ENCODE data around the gene THAP10. TPM values are rescaled to one million over a fixed set of nuclear protein-coding genes. Genes with fewer than 3 reads are reported as not detected.
"Not testable (repeated sequence)": the region's sequence is repeated elsewhere in the genome, so short reads cannot be mapped to it uniquely, and the experiment has no call there.

The THAP10 gene
- total and polyA plus RNA-seq, 3 experiments from 2014 or later, result 0.18 to 0.20 TPM; not detected in 1

DNA sequence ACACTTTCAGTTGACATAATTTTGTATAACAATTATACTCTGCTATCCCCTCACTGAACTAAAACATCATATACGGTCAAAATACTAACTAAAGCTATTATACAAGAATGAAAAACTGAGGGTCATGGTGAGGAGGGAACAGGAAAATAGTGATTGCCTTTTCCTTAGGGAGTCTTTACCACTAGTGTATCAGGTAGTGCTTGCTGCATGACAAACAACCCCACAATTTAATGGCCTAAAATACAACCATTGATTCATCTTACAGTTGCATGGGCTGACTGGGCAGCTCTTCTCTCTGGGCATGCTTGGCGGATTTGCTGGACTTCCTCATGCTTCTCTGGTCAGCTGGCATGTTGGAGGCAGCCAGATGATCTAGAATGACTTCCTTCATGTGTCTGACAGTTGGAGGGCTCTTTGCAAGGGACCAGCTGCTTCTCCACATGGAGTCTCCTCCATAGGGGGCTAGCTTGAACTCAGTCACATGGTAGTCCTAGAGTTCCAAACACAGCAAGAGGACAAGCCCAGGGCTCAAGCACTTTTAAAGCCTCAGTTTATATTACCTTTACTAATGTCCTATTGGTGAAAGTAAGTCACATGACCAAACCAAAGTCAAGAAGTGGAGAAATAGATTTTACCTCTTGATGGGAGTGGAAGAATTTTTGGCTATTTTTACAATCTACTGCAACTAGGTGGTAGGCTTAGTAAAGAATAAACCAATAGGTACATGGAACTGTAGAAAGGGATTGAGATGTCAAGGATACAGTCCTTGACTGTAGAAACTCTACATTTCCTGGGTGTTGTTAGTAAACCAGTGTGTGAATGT, 18.8 kb downstream of the THAP10 start:
- no peak overlapping the region for H3K4me3 Mint-ChIP-seq
- no peaks in the 10 kb centered on the region for H3K4me1 Mint-ChIP-seq
- no peak overlapping the region for H3K4me3 ChIP-seq (ENCODE audit: low read length)
- no peak for DNase-seq
- H3K9me3 Mint-ChIP-seq, result peaks cover 0 to 3% (median 2%) of the 10 kb centered on the region in 5 donors
- peaks cover 18 to 42% of the 10 kb centered on the region in 2 donors for H3K27me3 Mint-ChIP-seq
- no peaks in the 10 kb centered on the region for H3K36me3 ChIP-seq (ENCODE audit: insufficient read depth, low read length)
- H3K27ac ChIP-seq (ENCODE audit: low read depth, low read length), result no peak overlapping the region
- ChIA-PET POLR2A (no interaction called here), CTCF (no interaction called here)
- no peaks in the 10 kb centered on the region for H3K9me3 ChIP-seq (ENCODE audit: low read length)
- H3K27me3 ChIP-seq (ENCODE audit: insufficient read depth, low read length, poor library complexity, severe bottlenecking), result no peaks in the 10 kb centered on the region
- no peaks in the 10 kb centered on the region for H3K4me1 ChIP-seq (ENCODE audit: insufficient read depth, low read length)
- H3K27ac Mint-ChIP-seq, result no peak overlapping the region
- no peaks in the 10 kb centered on the region for H3K36me3 Mint-ChIP-seq

DNA sequence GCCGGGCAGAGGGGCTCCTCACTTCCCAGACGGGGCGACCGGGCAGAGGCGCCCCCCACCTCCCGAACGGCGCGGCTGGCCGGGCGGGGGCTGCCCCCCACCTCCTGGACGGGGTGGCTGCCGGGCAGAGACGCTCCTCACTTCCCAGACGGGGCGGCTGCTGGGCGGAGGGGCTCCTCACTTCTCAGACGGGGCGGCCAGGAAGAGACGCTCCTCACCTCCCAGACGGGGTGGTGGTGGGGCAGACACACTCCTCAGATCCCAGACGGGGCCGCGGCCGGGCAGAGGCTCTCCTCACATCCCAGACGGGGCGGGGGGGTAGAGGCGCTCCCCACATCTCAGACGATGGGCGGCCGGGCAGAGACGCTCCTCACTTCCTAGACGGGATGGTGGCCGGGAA, 20.7 kb downstream of the THAP10 start:
- H3K27ac Mint-ChIP-seq; H3K27ac ChIP-seq (ENCODE audit: low read depth, low read length); POLR2A ChIA-PET; H3K4me1 ChIP-seq (ENCODE audit: insufficient read depth, low read length); H3K9me3 Mint-ChIP-seq; H3K36me3 Mint-ChIP-seq; H3K36me3 ChIP-seq (ENCODE audit: insufficient read depth, low read length); H3K27me3 ChIP-seq (ENCODE audit: insufficient read depth, low read length, poor library complexity, severe bottlenecking); H3K4me1 Mint-ChIP-seq; CTCF ChIA-PET; H3K9me3 ChIP-seq (ENCODE audit: low read length); H3K4me3 Mint-ChIP-seq; DNase-seq; H3K4me3 ChIP-seq (ENCODE audit: low read length): not testable (repeated sequence)
- peaks cover 22 to 36% of the 10 kb centered on the region in 2 donors for H3K27me3 Mint-ChIP-seq

DNA sequence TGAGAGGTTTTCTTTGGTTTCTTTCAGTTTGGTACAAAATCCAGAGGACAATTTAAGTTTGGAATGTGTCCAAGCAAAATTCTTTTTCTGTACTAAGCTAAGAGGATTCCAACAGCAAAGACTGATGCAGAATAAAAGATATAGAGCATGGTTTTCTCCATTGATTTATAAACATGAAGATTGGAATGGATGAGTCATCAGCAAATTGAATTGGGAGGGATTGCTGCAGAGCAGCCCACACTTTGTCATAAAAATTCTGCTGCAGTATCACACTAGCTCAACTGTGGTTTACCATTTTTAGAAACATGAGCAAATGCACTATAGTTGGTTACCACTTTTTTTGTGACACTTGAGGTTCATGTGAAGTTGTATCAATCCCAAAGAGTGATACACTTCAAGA, 22.2 kb downstream of the THAP10 start:
- H3K4me1 Mint-ChIP-seq, result no peaks in the 10 kb centered on the region
- Histone ChIP-seq H3K27me3 (ENCODE audit: insufficient read depth, low read length, poor library complexity, severe bottlenecking) (no peaks in the 10 kb centered on the region), H3K36me3 (ENCODE audit: insufficient read depth, low read length) (no peaks in the 10 kb centered on the region), H3K4me1 (ENCODE audit: insufficient read depth, low read length) (no peaks in the 10 kb centered on the region), H3K27ac (ENCODE audit: low read depth, low read length) (no peak overlapping the region), H3K9me3 (ENCODE audit: low read length) (no peaks in the 10 kb centered on the region), H3K4me3 (ENCODE audit: low read length) (no peak overlapping the region)
- no peak for DNase-seq
- H3K36me3 Mint-ChIP-seq, result no peaks in the 10 kb centered on the region
- H3K27me3 Mint-ChIP-seq, result peaks cover 16 to 32% of the 10 kb centered on the region in 2 donors
- H3K27ac Mint-ChIP-seq, result no peak overlapping the region
- ChIA-PET CTCF (no interaction called here), POLR2A (no interaction called here)
- H3K9me3 Mint-ChIP-seq, result peaks cover 0 to 3% (median 2%) of the 10 kb centered on the region in 5 donors
- no peak overlapping the region for H3K4me3 Mint-ChIP-seq

- no peaks in the 10 kb centered on the region for H3K9me3 ChIP-seq (ENCODE audit: low read length)
- Mint-ChIP-seq H3K27ac (no peak overlapping the region), H3K4me1 (no peaks in the 10 kb centered on the region), H3K27me3 (peaks cover 16 to 27% of the 10 kb centered on the region in 2 donors), H3K36me3 (no peaks in the 10 kb centered on the region), H3K9me3 (peaks cover 0 to 3% (median 2%) of the 10 kb centered on the region in 5 donors), H3K4me3 (no peak overlapping the region)
- no peak overlapping the region for H3K4me3 ChIP-seq (ENCODE audit: low read length)
- H3K36me3 ChIP-seq (ENCODE audit: insufficient read depth, low read length), result no peaks in the 10 kb centered on the region
- CTCF ChIA-PET, result no interaction called here
- DNase-seq, result no peak
- H3K27me3 ChIP-seq (ENCODE audit: insufficient read depth, low read length, poor library complexity, severe bottlenecking), result no peaks in the 10 kb centered on the region
- no peak overlapping the region for H3K27ac ChIP-seq (ENCODE audit: low read depth, low read length)
- POLR2A ChIA-PET, result no interaction called here
- no peaks in the 10 kb centered on the region for H3K4me1 ChIP-seq (ENCODE audit: insufficient read depth, low read length)
Observed at GRCh38 chr15:70869346-70869745, 22.9 kb downstream of the THAP10 start.

DNA sequence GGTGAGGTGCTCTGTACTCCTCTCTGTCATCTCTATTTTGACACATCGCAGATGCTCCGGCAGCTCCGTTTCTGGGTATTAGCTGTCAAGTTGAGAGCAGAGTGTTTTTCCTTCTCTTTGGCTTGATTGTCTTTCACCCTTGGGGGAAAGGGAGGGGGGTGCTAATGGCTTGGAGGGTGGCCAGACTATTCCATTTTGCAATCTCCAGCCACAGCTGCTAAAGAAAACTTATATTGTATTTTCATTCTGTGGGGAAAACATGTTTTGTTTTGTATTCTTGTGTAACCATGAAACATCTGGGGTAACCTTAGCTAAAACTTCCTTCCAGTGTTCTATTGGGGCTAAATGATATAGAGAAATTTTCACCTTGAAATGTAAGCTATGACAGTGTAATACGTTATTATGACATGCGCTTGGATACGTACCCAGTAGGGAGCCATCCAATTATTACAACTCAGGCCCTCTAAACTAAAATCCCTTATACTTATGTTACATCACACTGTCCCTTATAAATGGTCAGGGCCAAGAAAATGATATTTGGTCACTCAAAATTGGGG, 24.2 kb downstream of the THAP10 start:
- H3K9me3 Mint-ChIP-seq, result no peaks in the 10 kb centered on the region
- H3K4me3 Mint-ChIP-seq, result no peak overlapping the region
- no peaks in the 10 kb centered on the region for H3K4me1 Mint-ChIP-seq
- no peaks in the 10 kb centered on the region for H3K4me1 ChIP-seq (ENCODE audit: insufficient read depth, low read length)
- no peaks in the 10 kb centered on the region for H3K9me3 ChIP-seq (ENCODE audit: low read length)
- ChIA-PET POLR2A (no interaction called here), CTCF (no interaction called here)
- peaks cover 9 to 15% of the 10 kb centered on the region in 2 donors for H3K27me3 Mint-ChIP-seq
- no peaks in the 10 kb centered on the region for H3K36me3 Mint-ChIP-seq
- DNase-seq, result no peak
- H3K36me3 ChIP-seq (ENCODE audit: insufficient read depth, low read length), result no peaks in the 10 kb centered on the region
- H3K27ac ChIP-seq (ENCODE audit: low read depth, low read length), result no peak overlapping the region
- no peak overlapping the region for H3K27ac Mint-ChIP-seq
- H3K4me3 ChIP-seq (ENCODE audit: low read length), result no peak overlapping the region
- no peaks in the 10 kb centered on the region for H3K27me3 ChIP-seq (ENCODE audit: insufficient read depth, low read length, poor library complexity, severe bottlenecking)

DNA sequence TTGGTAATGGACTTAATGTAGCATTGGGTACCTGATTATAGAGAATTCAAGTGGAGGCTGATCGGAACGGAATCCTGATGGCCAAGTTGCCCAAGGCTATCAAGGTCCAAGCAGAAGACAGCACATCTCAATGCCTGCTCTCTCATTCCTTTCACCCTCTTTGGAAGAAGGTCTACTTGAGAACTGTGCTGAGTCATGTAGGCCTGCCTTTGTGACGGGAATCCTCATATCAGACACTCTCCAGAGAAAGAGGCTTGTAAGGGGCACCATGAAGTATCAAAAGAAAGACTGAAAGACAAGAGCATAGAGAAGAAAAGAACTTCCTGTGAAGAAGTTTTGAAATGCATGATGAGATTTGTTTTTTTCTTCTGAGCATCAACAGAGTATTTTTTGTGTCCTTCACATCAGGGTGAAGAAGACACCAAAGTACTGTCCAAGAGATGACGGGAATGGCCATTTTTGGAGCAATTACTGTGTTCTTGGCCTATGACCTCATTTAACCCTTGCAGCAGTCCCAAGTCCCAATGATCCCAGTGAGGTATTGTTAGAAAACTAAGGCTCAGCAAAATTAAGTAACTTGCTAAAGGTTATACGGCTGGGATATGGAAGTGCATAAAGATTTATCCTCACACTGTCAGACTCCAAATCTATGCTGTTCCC, 25.1 kb downstream of the THAP10 start:
- no peaks in the 10 kb centered on the region for H3K27me3 ChIP-seq (ENCODE audit: insufficient read depth, low read length, poor library complexity, severe bottlenecking)
- Mint-ChIP-seq H3K27me3 (peaks cover 4 to 12% of the 10 kb centered on the region in 2 donors), H3K36me3 (no peaks in the 10 kb centered on the region), H3K27ac (peak overlapping the region in 1 of 8 donors; percentile 82), H3K9me3 (no peaks in the 10 kb centered on the region), H3K4me1 (no peaks in the 10 kb centered on the region), H3K4me3 (no peak overlapping the region)
- H3K4me3 ChIP-seq (ENCODE audit: low read length), result no peak overlapping the region
- no peak overlapping the region for H3K27ac ChIP-seq (ENCODE audit: low read depth, low read length)
- no peaks in the 10 kb centered on the region for H3K9me3 ChIP-seq (ENCODE audit: low read length)
- H3K4me1 ChIP-seq (ENCODE audit: insufficient read depth, low read length), result no peaks in the 10 kb centered on the region
- no peaks in the 10 kb centered on the region for H3K36me3 ChIP-seq (ENCODE audit: insufficient read depth, low read length)
- POLR2A ChIA-PET, result no interaction called here
- CTCF ChIA-PET, result no interaction called here
- no peak for DNase-seq

- Mint-ChIP-seq H3K4me3 (no peak overlapping the region), H3K27me3 (peaks cover 4 to 28% of the 10 kb centered on the region in 2 donors), H3K36me3 (no peaks in the 10 kb centered on the region), H3K9me3 (no peaks in the 10 kb centered on the region), H3K27ac (no peak overlapping the region), H3K4me1 (no peaks in the 10 kb centered on the region)
- Histone ChIP-seq H3K4me3 (ENCODE audit: low read length) (no peak overlapping the region), H3K9me3 (ENCODE audit: low read length) (no peaks in the 10 kb centered on the region), H3K36me3 (ENCODE audit: insufficient read depth, low read length) (no peaks in the 10 kb centered on the region), H3K27ac (ENCODE audit: low read depth, low read length) (no peak overlapping the region), H3K27me3 (ENCODE audit: insufficient read depth, low read length, poor library complexity, severe bottlenecking) (no peaks in the 10 kb centered on the region), H3K4me1 (ENCODE audit: insufficient read depth, low read length) (no peaks in the 10 kb centered on the region)
- DNase-seq, result no peak
- ChIA-PET POLR2A (no interaction called here), CTCF (no interaction called here)
Observed at GRCh38 chr15:70863450-70864218, 28.6 kb downstream of the THAP10 start.

DNA sequence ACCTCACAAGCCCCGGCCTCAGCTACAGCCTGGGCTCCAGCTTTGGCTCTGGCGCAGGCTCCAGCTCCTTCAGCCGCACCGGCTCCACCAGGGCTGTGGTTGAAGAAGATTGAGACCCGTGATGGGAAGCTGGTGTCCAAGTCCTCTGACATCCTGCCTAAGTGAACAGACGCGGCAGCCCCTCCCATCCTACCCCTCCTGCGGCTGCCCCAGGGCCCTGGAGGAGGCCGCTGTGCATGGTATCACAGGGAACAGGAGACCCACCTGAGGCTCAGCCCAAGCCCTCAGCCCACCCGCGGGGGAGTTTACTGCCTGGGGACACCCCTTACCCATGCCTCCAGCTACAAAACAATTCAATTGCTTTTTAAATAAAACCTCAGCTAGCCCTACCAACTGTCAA, 32.2 kb downstream of the THAP10 start:
- no peak overlapping the region for H3K4me3 ChIP-seq (ENCODE audit: low read length)
- no peaks in the 10 kb centered on the region for H3K4me1 ChIP-seq (ENCODE audit: insufficient read depth, low read length)
- H3K9me3 ChIP-seq (ENCODE audit: low read length), result no peaks in the 10 kb centered on the region
- no peaks in the 10 kb centered on the region for H3K36me3 ChIP-seq (ENCODE audit: insufficient read depth, low read length)
- peaks cover 3 to 34% of the 10 kb centered on the region in 2 donors for H3K27me3 Mint-ChIP-seq
- peaks cover 3% of the 10 kb centered on the region for H3K27me3 ChIP-seq (ENCODE audit: insufficient read depth, low read length, poor library complexity, severe bottlenecking)
- ChIA-PET CTCF (no interaction called here), POLR2A (no interaction called here)
- no peak overlapping the region for H3K27ac Mint-ChIP-seq
- no peaks in the 10 kb centered on the region for H3K9me3 Mint-ChIP-seq
- no peak for DNase-seq
- H3K4me1 Mint-ChIP-seq, result no peaks in the 10 kb centered on the region
- H3K27ac ChIP-seq (ENCODE audit: low read depth, low read length), result no peak overlapping the region
- no peak overlapping the region for H3K4me3 Mint-ChIP-seq
- no peaks in the 10 kb centered on the region for H3K36me3 Mint-ChIP-seq
